Measurements from ENCODE around the gene KLHDC7A. TPM values are rescaled to one million over a fixed set of nuclear protein-coding genes. Genes with fewer than 3 reads are reported as not detected.

KLHDC7A gene
- total and polyA plus RNA-seq, 2 donors (not counting 3 experiments of a cell fraction or from before 2014, with no cell fraction given) = not detected

DNA sequence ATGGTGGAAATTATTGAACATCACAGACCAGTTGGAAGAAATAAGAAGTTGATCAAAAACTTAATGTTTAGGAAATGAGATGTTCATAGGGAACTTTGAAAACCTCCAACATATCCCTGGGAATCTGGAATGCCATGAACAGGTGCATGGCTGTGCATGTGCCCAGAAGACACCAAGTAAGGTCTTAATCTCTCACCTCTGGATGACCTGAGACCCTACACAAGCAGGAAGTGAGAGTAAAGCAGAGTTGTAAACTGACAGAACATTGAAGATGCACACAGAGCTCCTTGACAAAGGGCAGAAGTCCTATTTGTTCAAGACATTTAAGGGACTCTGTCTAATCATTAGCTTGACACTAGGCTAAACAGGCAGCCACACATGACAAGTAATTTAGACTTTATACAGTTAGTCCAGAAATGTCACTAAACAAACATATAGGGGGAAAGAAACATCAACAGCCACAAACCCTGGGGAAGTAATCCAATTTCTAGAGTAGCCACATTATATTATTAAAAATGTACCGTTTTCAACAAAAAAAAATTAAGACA, 34.5 kb downstream of the KLHDC7A start:
- no peak overlapping the region for H2AFZ ChIP-seq (ENCODE audit: low read depth, low read length)
- H3K4me3 ChIP-seq (replicated peaks in 1 of 3; ENCODE audit: insufficient read depth in 1 of 3, low read depth in 1 of 3, low read length in 3 of 3) = no peak overlapping the region
- intact Hi-C loops (cut with micrococcal nuclease) = no loop called here
- H3K4me2 ChIP-seq (ENCODE audit: insufficient read depth, low read length) = no peak overlapping the region
- no peaks in the 10 kb centered on the region for H3K4me1 ChIP-seq (ENCODE audit: control insufficient read depth, extremely low read depth, insufficient read depth, low read length)
- BruUV-seq (replicated peaks) = no TSS peak
- ChIA-PET POLR2A (no interaction called here), CTCF (no interaction called here)
- no peak overlapping the region for H3K9ac ChIP-seq (replicated peaks; ENCODE audit: extremely low read depth, insufficient read depth, low read length)
- H3K79me2 ChIP-seq (ENCODE audit: control insufficient read depth, insufficient read depth, low read length) = no peaks in the 10 kb centered on the region
- DNase-seq (ENCODE audit: low read depth, low spot score) (no peak), FAIRE-seq (no peak)
- no peaks in the 10 kb centered on the region for H4K20me1 ChIP-seq (replicated peaks; ENCODE audit: control insufficient read depth, extremely low read depth, insufficient read depth, low read length)
- H3K9me3 ChIP-seq (replicated peaks; ENCODE audit: control insufficient read depth, insufficient read depth, low read length) = peaks cover 3% of the 10 kb centered on the region
- no peak overlapping the region for H3K27ac ChIP-seq (ENCODE audit: insufficient read depth, low read depth, low read length)
- dilution Hi-C loops (cut with MboI; ENCODE audit: extremely low pct_ligation_motif_present, low sequenced_read_pairs) = no loop called here
- H3K36me3 ChIP-seq (ENCODE audit: control insufficient read depth in 2 of 2, extremely low read depth in 1 of 2, insufficient read depth in 2 of 2, low read length in 2 of 2) = no peaks in the 10 kb centered on the region
- H3K9me1 ChIP-seq (replicated peaks; ENCODE audit: control insufficient read depth, extremely low read depth, insufficient read depth, low read length) = no peaks in the 10 kb centered on the region
- no peaks in the 10 kb centered on the region for H3K27me3 ChIP-seq (ENCODE audit: control insufficient read depth in 2 of 2, insufficient read depth in 2 of 2, low read length in 2 of 2)
- TF ChIP-seq FOS (IDR thresholded peaks at IDR 0.05; ENCODE audit: borderline replicate concordance, insufficient read depth, low read length) = no peak
- TF ChIP-seq, protein P1, sequence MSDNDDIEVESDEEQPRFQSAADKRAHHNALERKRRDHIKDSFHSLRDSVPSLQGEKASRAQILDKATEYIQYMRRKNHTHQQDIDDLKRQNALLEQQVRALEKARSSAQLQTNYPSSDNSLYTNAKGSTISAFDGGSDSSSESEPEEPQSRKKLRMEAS (IDR thresholded peaks at IDR 0.05; ENCODE audit: insufficient read depth, insufficient read length) = no peak
- TF ChIP-seq POLR2AphosphoS5 (IDR thresholded peaks at IDR 0.05; ENCODE audit: insufficient read depth, low read depth, low read length) = no peak
- no peak for TF ChIP-seq JUN (IDR thresholded peaks at IDR 0.05; ENCODE audit: borderline replicate concordance, insufficient read depth, insufficient read length, low read depth)
- TF ChIP-seq MYC (IDR thresholded peaks at IDR 0.05; ENCODE audit: low read depth, low read length) = no peak
- no peak for TF ChIP-seq GATA2 (IDR thresholded peaks at IDR 0.05; ENCODE audit: insufficient read depth, insufficient read length, low read depth, low read length)
- no peak for TF ChIP-seq CTCF (IDR thresholded peaks at IDR 0.05; ENCODE audit: extremely low read depth in 1 of 2, insufficient read depth in 1 of 2, low read depth in 1 of 2, low read length in 2 of 2)
- TF ChIP-seq EZH2 (IDR thresholded peaks at IDR 0.05; ENCODE audit: borderline replicate concordance, low read depth, low read length, severe bottlenecking) = no peak
- no peak for TF ChIP-seq POLR2A (IDR thresholded peaks at IDR 0.05; ENCODE audit: low read depth, low read length)

Data from endothelial cell of umbilical vein (primary cell).